GM19240 (cell line): ENCODE data around the gene SLC30A3.

Source experiments
- DNase-seq: peaks from one replicate; pipeline ENCODE4 v3.0.0; 2011; ENCODE audit warnings: low spot score; ENCODE audit not compliant: insufficient read length

SLC30A3 gene

GRCh38 chr2:27236136-27236535, 26.7 kb downstream of the SLC30A3 start:
- DNase-seq, result no peak

- DNase-seq, result no peak
Observed at GRCh38 chr2:27233341-27233740, 29.5 kb downstream of the SLC30A3 start.

GRCh38 chr2:27231921-27232320, 30.9 kb downstream of the SLC30A3 start:
- DNase-seq, result no peak

- DNase-seq, result no peak
Observed at GRCh38 chr2:27227501-27227900, 35.3 kb downstream of the SLC30A3 start.

GRCh38 chr2:27225526-27225925, 37.3 kb downstream of the SLC30A3 start:
- DNase-seq, result no peak

GRCh38 chr2:27223416-27223815, 39.4 kb downstream of the SLC30A3 start:
- DNase-seq, result no peak

GRCh38 chr2:27222407-27222806, 40.4 kb downstream of the SLC30A3 start:
- no peak for DNase-seq

- no peak for DNase-seq
Observed at GRCh38 chr2:27221166-27221565, 41.7 kb downstream of the SLC30A3 start.

- no peak for DNase-seq
Observed at GRCh38 chr2:27220091-27220490, 42.8 kb downstream of the SLC30A3 start.

- DNase-seq, result no peak
Observed at GRCh38 chr2:27219091-27219490, 43.8 kb downstream of the SLC30A3 start.

GRCh38 chr2:27218614-27219013, 44.2 kb downstream of the SLC30A3 start:
- DNase-seq, result no peak

- DNase-seq, result peak; percentile 78
Observed at GRCh38 chr2:27217173-27218121, 45.4 kb downstream of the SLC30A3 start, which contains the start of gene CAD. Gene CAD (plus strand): TSS chr2:27217369. CDS start chr2:27217552, 183 bp downstream.

GRCh38 chr2:27216416-27217137, 46.3 kb downstream of the SLC30A3 start:
- DNase-seq, result no peak

- DNase-seq, result no peak
Observed at GRCh38 chr2:27214941-27215340, 47.9 kb downstream of the SLC30A3 start.

- no peak for DNase-seq
Observed at GRCh38 chr2:27212626-27213471, 50.0 kb downstream of the SLC30A3 start.

- peak; percentile 94 for DNase-seq
Observed at GRCh38 chr2:27211943-27212625, 50.8 kb downstream of the SLC30A3 start, which contains the start of the genes ATRAID and SLC5A6. Gene ATRAID (plus strand): TSS chr2:27212041. CDS start chr2:27212369, 328 bp downstream. Gene SLC5A6 (minus strand): TSS chr2:27212268. CDS start chr2:27207650, 4,618 bp downstream.

GRCh38 chr2:27211241-27211942, 51.5 kb downstream of the SLC30A3 start:
- DNase-seq, result no peak

- no peak for DNase-seq
Observed at GRCh38 chr2:27209621-27210401, 53.0 kb downstream of the SLC30A3 start.

GRCh38 chr2:27208486-27209050, 54.3 kb downstream of the SLC30A3 start:
- no peak for DNase-seq
